LNCaP clone FGC (cell line): Measurements from ENCODE around the gene TYSND1.

Source experiments
- DNase-seq: peaks from one replicate; pipeline ENCODE4 v3.0.0-alpha.2; 2011; ENCODE audit warnings: low read depth
- H3K4me3 ChIP-seq: 2 replicates; pipeline ENCODE4 v1.5.1; 2011; ENCODE audit warnings: mild to moderate bottlenecking, low read depth, low read length, control low read depth
- TF ChIP-seq, protein P1 (sequence below): IDR thresholded peaks from 2 replicates; pipeline ENCODE4 v1.5.1; 2012; ENCODE audit warnings: mild to moderate bottlenecking; ENCODE audit not compliant: control insufficient read depth, insufficient read depth; ENCODE audit errors: extremely low read depth

Gene TYSND1

GRCh38 chr10:70155255-70155838 is 8.8 kb upstream of the TYSND1 start:
- DNase-seq, result no peak
- TF ChIP-seq, protein P1, sequence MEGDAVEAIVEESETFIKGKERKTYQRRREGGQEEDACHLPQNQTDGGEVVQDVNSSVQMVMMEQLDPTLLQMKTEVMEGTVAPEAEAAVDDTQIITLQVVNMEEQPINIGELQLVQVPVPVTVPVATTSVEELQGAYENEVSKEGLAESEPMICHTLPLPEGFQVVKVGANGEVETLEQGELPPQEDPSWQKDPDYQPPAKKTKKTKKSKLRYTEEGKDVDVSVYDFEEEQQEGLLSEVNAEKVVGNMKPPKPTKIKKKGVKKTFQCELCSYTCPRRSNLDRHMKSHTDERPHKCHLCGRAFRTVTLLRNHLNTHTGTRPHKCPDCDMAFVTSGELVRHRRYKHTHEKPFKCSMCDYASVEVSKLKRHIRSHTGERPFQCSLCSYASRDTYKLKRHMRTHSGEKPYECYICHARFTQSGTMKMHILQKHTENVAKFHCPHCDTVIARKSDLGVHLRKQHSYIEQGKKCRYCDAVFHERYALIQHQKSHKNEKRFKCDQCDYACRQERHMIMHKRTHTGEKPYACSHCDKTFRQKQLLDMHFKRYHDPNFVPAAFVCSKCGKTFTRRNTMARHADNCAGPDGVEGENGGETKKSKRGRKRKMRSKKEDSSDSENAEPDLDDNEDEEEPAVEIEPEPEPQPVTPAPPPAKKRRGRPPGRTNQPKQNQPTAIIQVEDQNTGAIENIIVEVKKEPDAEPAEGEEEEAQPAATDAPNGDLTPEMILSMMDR, result no peak

GRCh38 chr10:70148516-70148915 is 2.0 kb upstream of the TYSND1 start:
- H3K4me3 ChIP-seq, result no peak overlapping the region
- TF ChIP-seq, protein P1, result no peak
- no peak for DNase-seq

More at GRCh38 chr10:70155255-70155838, 8.8 kb upstream of the TYSND1 start:
- no peak overlapping the region for H3K4me3 ChIP-seq

DNA sequence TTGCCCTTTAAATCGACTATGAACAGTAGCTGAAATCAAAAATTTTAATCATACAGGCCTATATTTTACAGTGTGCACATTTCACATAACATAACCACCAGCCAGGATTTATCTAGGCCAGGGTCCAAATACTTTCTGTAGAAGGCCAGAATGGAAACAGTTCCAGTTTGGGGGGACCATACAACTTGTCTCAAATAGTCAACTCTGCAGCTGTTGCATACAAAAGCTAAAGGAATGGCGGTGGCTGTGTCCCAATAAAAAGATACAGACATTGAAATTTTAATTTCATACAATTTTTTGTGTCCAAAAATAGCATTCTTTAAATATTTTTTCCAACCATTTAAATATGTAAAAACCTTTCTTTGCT is 742 bp upstream of the TYSND1 start:
- DNase-seq, result no peak
- TF ChIP-seq, protein P1, result no peak
- H3K4me3 ChIP-seq, result peak overlapping the region; percentile 71

- H3K4me3 ChIP-seq, result peak overlapping the region; percentile 71
- peak; percentile 18 for DNase-seq
- TF ChIP-seq, protein P1, result peak; percentile 69
Observed at GRCh38 chr10:70145666-70146488, 623 bp downstream of the TYSND1 start.

GRCh38 chr10:70145166-70145665 is 1.3 kb downstream of the TYSND1 start:
- TF ChIP-seq, protein P1, result no peak
- no peak for DNase-seq
- H3K4me3 ChIP-seq, result peak overlapping the region; percentile 71

- peak overlapping the region; percentile 71 for H3K4me3 ChIP-seq
- DNase-seq, result no peak
- TF ChIP-seq, protein P1, result no peak
Observed at GRCh38 chr10:70144372-70145110, 2.0 kb downstream of the TYSND1 start.
